ENCODE data around the gene USP17L18.
"Not testable (repeated sequence)": the region's sequence is repeated elsewhere in the genome, so short reads cannot be mapped to it uniquely, and the experiment has no call there.

- TF ChIP-seq POLR2A (IDR thresholded peaks at IDR 0.05; ENCODE audit: low read length); GATA1 (IDR thresholded peaks at IDR 0.05; ENCODE audit: low read depth, low read length): not testable (repeated sequence)
Observed at GRCh38 chr4:9234085-9234484, 14.3 kb upstream of the USP17L18 start, which contains the start of gene USP17L15.
